HG03103 (cell line): Measurements from ENCODE around the gene FAM9C.
A peak's percentile ranks its signal among the peaks of the same experiment; 100 is the strongest.

Experiments
- ATAC-seq: cut with Tn5 transposase; IDR thresholded peaks from one replicate; pipeline ENCODE4 v1.9.1; 2021; ENCODE audit warnings: low read depth; ENCODE audit not compliant: unreplicated experiment

The FAM9C gene

DNA sequence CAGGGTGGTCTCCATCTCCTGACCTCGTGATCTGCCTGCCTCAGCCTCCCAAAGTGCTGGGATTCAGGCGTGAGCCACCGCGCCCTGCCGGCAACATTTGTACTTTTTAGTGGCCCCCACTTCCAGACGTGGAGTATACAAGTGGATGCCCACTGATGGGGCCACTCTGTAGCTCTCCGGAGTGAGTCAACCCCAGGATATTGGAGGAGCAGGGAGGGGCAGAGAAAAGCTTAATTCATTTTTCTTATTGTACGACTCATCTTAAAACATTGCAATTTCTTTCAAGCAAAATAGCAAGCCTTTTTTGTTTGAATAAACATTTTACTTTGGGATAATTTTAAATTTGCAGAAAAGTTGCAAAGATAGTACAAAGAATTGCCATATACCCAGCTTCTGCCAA is 34.6 kb downstream of the FAM9C start:
- ATAC-seq: no peak

- ATAC-seq: no peak
These were observed 35.1 kb downstream of the FAM9C start for GRCh38 chrX:13009273-13009672.

DNA sequence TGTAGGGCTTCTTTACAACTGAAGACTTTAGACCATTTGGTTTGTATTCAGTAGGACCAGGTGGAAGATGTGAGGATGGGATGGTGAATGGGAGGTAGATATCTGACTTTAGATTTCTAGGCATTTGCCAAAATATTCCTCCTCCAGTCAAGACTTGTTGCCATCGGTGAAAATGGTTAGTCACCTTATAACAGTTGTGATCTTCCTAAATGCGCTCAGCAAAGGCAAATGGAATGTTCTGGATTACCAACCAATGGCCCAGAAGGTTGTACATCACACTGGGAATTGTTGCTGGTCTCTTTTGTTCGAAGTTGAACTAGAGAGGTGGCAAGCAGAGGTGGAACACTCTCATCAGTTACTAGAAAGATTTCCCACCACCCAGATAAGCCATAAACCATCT is 35.6 kb downstream of the FAM9C start:
- ATAC-seq: no peak

GRCh38 chrX:13008189-13008533 is 36.3 kb downstream of the FAM9C start:
- no peak for ATAC-seq

- ATAC-seq: no peak
These were observed 36.8 kb downstream of the FAM9C start for GRCh38 chrX:13007519-13008188.

GRCh38 chrX:13005661-13006473 is 38.6 kb downstream of the FAM9C start:
- ATAC-seq: peak; percentile 45

GRCh38 chrX:13001961-13002671 is 42.3 kb downstream of the FAM9C start:
- ATAC-seq: no peak

GRCh38 chrX:13001097-13001496 is 43.3 kb downstream of the FAM9C start:
- ATAC-seq: no peak

- peak; percentile 41 for ATAC-seq
These were observed 44.1 kb downstream of the FAM9C start for GRCh38 chrX:13000301-13000811.

DNA sequence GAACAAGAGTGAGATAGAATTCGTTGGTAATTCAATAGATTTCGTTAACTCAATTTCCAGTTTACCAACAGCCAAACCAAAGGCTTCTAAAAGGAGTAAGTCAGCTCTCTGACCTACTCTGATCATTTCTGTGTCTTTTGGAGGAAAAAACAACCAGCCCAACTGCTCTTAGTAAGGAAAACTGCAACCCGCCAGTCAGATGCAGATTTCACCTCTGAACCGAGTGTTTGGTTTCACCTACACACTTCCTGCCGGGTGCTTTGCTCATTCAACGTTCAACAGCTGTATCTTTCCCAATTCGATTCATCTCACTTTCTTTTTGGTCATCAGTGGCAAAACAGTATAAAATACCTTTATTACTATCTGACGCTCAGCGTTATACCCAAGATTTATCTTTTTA is 45.0 kb downstream of the FAM9C start:
- peak; percentile 52 for ATAC-seq

DNA sequence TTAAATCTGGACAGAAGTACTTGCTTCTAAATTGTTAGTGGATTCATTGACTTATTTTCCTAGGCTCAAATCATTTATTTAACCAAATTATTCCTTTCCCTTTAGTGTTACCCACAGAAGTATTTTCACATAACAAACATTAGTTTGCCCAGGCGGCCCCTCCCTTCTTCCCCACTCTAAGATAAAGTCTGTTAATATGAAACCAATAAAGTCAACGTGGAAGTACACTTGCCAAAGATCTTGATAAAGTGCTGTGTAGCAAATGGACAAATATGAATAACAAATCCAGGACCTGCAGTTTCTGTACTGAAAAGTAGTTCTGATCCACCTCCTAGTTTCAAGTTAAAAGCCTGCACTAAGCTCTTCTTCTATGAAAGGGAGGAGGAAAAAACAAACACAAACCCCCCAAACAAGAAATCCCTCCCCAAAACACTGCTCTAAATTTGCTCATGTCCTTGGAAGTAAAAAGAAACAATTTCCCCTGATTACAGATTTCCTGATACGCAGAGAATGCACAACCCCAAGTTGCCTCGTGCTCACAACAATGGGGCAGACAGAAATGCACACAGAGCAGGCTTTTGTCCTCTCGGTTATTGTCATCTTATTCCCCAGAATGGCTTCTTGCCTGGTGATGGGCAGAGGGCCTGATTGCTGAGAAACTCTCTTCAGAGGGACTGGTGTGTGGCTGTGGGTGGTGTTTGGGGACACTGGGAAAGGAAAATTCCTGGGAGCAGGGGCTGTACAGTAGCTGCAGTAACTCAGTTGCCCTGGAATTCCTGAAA is 46.3 kb downstream of the FAM9C start:
- no peak for ATAC-seq

DNA sequence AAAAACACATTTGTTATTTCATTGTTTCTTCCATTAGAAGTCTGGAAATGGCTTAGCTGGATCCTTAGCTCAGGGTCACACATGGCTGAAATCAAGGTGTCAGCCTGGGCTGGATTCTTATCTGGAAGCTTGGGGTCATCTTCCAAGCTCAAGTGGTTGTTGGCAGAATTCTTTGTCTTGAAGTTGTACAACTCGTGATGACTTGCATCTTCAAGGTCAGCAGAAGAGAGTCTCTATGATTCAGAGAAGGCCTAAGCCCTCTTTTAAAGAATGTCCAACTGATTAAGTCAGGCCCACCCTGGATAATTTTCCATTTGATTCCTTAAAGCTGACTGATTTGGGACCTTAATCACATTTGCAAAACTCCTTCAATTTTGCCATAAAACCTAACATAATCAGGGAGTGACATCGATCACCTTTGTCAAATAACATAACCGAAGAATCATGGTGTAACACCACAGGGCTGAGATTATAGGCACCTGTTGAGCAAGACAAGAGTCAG is 47.4 kb downstream of the FAM9C start:
- no peak for ATAC-seq

- no peak for ATAC-seq
These were observed 50.1 kb downstream of the FAM9C start for GRCh38 chrX:12994321-12994720.

DNA sequence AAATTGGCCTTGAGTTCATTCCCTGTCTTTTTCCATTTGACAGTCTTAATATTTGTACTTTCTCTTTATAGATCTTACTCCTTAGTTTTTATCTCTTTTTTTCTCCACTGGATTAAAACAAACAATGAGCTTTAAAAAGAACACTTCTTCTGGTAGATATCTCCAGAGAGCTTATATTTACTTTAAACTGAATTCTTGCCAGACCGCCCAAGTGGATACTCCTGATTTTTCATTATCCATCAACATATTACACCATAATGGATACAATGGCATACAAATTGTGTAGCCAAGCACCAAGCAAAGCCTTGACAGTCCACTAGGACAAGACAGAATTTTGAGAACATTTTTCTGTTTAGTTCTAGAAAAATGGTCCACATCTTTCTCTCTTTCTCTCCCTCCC is 50.6 kb downstream of the FAM9C start:
- no peak for ATAC-seq

GRCh38 chrX:12992544-12993118 is 51.8 kb downstream of the FAM9C start:
- ATAC-seq: no peak

GRCh38 chrX:12991575-12991974 is 52.8 kb downstream of the FAM9C start:
- ATAC-seq: no peak

- ATAC-seq: no peak
These were observed 55.0 kb downstream of the FAM9C start for GRCh38 chrX:12989461-12989860.

DNA sequence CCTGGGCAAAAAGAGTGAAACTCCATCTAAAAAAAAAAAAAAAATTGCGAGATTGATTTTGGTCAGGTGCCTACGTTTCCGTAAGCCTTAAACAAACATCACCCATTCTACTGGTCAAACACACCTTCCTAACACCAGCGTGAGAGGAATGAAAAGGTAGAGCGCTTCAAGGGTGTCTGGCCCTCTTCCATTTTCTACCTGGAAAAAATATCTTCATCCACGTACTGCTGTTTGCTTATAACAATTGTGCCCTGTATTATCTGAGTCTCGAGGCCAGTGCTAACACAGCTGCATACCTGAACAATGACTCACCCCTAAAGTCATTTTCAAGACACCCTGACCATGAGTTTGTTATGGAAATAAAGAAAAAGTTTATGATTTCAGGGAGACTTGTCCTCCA is 55.6 kb downstream of the FAM9C start:
- ATAC-seq: no peak

GRCh38 chrX:12987900-12988594 is 56.4 kb downstream of the FAM9C start:
- ATAC-seq: no peak

DNA sequence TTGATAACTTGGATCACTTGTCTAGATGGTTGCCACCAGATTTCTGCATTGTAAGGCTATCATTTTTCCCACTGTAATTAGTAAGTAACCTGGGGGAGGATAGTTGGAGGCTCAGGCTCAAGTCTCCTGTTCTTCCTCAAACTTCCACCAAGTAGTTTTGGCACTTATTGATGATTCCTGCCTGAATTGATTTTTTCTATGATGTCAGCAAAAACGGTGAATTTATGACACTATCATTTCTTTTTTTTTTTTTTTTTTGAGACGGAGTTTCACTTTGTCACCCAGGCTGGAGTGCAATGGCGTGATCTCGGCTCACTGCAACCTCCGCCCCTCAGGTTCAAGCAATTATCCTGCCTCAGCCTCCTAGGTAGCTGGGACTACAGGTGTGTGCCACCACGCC is 57.1 kb downstream of the FAM9C start:
- ATAC-seq: no peak
